ENCODE measurements around the gene JMJD6.

- TF ChIP-seq POLR2AphosphoS5 (IDR thresholded peaks at IDR 0.05; ENCODE audit: low read depth, low read length) (no peak), POLR2A (IDR thresholded peaks at IDR 0.05; ENCODE audit: low read depth, low read length) (no peak), TAF1 (IDR thresholded peaks at IDR 0.05; ENCODE audit: borderline replicate concordance, low read depth, low read length) (no peak)
These were observed 701 bp downstream of the JMJD6 start for GRCh38 chr17:76725580-76726230.
